ENCODE data around the gene RNF227.

The RNF227 gene

DNA sequence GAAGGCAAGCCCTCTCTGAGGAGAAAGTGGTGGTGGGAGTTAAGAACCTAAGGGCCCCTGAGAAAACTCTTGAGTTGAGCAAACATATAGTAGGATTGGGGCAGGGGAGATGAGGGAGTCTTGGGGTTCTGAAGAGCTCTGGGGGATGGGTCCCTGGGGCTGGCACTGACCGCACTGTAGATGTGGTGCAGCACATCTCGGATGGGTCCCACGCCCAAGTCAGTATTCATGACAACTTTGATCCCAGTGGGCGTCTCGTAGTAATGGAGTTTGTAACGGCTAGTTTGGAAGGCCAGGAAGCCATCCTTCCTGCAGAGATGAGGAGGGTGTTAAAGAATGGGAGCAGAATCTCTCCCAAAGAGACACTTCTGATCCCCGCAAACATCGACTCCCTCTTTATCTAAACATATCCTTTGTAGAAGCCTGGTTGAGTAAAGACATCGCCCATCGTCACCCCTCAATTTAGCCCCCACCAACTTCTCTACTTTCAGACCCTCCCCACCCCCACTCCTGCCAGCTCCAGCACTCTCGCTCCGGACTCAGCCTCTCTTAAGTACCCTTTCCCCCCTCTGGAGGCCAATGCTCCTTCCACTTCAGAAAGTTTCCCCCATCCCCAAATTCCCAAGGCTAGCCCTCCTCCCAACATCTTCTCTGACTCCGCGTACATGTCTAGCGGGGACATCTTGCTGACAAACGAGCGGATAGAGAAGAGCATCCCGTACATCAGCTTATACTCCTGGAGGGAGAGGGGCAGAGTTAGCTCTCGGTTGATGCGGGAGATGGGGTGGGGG, 14.9 kb upstream of the RNF227 start:
- no peak for DNase-seq (ENCODE audit: low spot score)

DNA sequence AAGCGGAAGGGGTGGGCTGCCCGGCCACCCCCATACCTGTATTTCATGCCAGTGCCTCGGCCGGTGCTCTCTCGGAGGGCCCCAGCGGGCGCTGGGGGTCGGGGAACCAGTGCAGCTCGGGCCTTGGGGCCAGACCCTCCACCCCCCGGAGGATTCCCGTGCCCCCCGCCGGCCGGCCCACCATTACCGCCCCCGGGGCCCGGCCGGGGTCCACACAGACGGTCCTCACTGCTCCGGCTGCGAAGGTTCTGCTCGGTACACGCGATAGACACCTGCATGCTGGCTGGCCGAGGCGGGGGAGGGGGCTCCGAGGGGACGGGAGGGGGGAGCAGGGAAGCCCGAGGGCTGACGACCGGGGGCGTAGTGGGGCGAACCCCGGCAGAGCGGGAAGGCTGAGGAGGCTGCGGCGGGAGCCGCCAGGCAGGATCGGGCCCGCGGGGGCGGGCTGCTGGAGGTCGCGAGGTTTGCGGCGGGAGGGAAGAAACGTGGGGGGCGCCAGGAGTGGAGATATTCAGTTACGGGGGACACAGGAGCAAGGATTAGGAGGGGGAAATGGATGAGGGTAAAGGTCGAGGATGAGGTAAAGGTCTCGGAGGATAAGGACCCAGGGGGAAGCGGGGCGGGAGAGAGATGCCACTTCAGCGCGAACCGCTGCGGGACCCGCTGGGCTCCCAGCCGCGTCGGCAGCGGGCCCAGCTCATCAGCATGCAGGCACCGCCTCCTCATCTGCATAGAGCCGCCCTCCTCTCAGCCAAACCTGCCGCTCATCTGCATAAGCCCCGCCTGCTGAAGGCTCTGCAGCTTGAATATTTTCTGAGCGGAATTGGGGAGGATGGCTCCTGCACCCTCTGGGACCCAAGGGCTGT, 13.3 kb upstream of the RNF227 start, which contains the start of gene KCNAB3:
TSS of gene KCNAB3 (minus strand) at position 699 of the 866 bp plus-strand sequence. CDS start at position 278, 421 bp downstream.
- DNase-seq (ENCODE audit: low spot score): peak; percentile 88

DNA sequence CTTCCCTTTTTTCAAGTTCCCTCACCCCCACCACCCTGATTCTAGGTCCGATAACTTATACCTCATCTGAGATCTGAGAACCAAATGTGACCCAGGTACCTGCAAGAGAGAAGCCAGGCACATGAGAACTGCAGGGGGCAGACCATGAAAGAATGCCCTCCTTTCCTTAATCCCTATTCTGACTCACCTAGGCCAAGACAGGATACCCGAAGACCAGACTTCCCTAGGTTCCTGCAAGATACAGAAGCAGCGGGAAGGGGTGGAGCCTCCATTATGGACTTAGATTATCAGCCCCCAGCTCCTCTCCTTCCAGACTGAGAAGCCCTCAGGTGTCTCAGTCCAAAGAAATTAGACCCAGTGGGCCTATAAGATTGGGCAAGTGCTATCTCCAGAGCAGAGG, 11.5 kb upstream of the RNF227 start:
- no peak for DNase-seq (ENCODE audit: low spot score)

DNA sequence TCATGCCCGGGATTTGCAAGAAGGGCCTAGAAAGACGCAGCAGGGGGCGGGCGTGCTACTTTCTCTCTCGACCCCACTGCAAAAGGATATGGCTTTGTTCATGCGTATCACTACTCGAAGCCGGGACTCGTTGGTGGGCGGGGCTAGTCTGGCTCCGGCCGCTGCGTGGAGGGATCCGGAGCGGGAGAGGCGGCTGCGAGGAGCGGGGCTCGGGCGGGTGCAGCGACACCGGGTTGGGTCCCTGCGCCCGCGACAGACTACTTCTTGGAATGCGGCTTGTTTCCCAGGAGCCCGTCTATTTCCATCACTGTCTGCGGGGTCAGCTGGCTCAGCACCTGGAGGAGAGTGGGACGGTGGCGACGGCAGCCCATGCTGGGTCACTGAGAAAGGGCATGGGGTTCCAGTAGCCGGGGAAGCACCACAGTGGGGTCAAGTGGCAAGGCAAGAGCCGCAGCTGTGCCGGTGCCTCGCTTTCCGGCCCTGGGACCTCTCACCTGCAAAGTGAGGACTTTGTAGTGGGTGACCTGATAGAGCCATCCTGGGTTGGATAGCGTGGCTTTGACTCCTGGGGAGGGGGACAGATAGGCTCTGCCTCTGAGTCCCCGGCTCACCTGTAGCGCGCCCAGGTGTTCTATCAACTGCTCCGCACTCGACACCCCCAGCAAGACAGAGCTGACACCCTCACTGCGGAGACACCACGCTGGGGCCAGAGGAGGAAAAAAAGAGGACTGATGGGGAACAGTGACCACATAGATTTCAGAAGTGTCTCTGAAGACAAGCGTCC, 6.9 kb upstream of the RNF227 start:
- peak; percentile 89 for DNase-seq (ENCODE audit: low spot score)

DNA sequence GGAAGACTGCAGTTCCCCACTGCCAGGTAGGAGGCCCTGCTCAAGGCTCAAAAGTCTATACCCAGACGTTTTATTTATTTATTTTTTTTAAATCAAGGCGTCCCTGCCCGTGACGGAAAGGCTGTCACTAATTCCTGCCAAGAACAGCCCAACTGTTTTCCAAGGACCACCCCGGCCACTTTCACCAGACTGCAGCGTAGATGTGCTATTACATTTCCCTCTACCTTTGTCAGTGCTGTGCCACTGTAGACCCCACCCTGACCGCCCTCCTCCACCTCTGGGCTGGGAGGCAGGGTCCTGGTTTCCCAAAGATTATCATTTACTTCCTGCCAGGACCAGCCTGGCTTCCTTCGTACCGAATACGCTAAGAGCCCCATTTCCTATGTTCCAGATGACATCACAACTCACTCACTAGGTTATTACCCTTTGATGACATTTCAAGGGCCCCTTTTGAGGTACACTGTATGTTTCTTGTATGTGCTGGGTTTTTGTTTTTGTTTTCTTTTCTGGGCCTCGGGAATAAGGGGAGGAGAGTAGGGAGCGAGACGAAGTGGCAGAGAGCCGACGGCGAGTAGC, 6.3 kb upstream of the RNF227 start:
- no peak for DNase-seq (ENCODE audit: low spot score)

DNA sequence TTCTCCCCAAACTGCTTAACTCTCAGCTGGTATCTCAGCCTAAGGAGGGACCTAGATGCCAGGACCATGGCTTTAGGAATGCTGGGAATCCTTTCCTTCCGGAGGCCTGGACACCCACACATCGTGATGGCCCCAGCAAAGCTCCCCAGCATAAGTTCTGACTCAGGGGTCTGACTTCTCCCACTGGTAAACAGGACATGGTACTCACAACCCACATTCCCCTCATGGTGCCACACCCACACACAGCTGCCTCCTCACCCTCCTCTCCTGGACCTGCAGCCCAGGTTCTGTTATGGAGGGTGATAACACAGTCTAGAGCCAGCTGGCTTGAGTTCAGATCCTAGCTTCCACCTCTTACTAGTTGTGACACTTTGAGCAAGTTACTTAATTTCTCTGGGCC, 719 bp upstream of the RNF227 start:
- peak; percentile 55 for DNase-seq (ENCODE audit: low spot score)

DNA sequence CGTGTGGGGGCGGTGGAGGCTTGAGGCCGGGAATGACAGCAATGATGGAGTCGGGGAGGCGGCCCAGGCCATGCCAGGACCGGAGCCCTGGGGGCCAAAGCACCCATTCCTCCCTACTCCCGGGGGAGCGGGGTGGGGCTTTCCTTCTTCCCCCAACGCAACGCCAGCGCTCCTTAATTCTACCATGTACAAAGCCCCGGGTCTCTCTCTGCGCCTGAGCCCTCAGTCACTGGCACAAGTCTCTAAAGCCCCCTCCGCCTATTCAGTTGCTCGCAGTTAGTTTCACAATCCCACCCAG, 245 bp upstream of the RNF227 start:
- no peak for DNase-seq (ENCODE audit: low spot score)

DNA sequence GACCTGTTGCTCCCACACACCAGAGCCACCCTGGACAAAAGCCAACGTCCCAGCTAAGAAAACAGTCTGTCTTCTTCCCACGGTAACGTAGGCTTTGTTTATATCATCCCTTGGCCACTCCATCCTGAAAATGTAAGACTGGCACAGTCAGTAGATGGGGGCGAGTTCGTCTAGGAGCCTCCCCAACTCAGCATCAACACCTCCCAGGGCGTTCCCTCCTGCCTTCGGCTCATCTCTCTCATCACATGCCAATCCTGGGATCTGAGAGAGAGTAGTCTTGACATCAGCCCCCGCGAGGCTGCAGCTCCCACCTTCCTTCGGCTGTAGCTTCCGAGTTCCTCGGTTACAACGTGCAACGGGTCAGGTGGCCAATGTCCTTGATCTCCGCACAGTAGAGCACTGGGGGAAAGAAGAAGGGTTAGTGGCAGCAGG, 894 bp downstream of the RNF227 start:
- peak; percentile 28 for DNase-seq (ENCODE audit: low spot score)

DNA sequence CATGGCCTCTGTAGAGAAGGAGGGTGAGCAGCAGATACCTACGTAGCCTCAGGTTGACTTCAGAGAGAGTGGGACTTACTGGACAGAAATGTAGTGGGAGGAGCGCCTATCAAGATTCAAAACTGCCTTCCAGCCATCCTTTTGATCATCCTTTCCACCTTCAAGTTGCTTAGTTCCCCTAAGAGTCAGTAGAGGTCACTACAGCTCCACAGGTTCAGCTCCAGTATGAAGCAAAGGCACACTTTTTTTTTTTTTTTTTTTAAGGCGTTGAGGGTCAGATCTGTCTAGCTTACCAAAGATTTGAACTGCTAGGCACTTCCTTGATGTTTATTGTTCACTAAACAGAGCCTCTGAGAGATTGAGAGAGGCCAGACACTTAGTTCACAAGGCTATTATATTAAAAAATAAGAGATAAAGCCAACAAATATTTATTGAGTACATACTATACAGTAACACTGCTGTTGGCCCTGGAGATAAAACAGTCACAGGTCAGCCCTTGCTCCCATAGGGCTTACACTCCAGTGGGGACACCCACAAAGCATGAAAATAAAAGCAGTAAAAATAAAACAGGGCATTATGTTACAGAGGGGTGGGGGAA, 3.1 kb downstream of the RNF227 start:
- DNase-seq (ENCODE audit: low spot score): peak; percentile 74

DNA sequence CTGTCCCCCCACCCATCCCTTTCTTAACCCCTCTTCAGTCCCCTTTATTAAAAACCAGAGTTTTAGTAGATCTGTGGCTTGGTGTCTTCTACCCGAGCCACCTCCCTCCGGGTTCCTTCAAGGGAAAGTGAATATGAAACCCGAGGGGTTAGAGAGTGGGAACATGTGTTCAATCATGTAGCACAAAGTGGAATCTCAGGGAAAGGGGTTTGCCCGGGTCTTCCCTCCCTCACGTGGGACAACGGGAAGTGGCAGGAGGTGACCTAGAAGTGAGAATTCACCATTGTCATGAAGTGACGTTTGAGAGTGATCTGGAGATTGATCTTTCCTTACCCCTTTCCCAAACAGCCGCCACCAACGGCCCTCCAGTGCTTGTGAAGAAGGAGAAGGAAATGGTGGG, 5.0 kb downstream of the RNF227 start:
- DNase-seq (ENCODE audit: low spot score): no peak

DNA sequence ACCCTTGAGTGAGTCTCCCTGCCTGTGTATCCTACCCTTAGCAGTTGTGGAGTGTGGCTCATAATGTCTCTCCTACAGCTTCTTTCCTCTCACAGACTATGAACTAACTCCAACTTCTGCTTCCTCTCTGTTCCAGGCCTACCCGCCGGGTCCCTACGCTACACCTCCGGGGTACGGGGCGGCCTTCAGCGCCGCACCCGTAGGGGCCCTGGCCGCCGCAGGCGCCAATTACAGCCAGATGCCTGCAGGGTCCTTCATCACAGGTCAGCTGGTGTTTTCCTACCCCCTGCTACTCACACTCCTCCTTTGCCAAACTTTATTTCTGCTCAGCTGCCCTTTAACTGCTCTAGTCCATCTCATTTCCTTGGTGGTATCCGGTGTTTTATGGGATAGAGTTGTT, 5.4 kb downstream of the RNF227 start:
- DNase-seq (ENCODE audit: low spot score): no peak

DNA sequence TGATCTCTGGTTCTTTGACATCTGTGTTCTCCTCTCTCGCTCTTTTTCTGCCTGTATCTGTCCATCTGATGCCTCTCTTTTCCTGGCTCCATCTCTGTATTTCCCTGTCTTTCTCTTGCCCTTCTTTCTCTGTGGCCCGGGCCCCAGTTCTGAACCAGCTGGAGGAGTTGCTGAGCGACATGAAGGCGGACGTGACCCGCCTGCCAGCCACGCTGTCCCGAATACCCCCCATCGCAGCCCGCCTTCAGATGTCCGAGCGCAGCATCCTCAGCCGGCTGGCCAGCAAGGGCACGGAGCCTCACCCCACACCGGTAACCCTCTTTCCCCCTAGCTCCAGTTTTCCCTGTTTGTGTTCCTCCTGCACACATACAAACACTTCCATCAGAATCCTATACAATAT, 5.8 kb downstream of the RNF227 start:
- no peak for DNase-seq (ENCODE audit: low spot score)

DNA sequence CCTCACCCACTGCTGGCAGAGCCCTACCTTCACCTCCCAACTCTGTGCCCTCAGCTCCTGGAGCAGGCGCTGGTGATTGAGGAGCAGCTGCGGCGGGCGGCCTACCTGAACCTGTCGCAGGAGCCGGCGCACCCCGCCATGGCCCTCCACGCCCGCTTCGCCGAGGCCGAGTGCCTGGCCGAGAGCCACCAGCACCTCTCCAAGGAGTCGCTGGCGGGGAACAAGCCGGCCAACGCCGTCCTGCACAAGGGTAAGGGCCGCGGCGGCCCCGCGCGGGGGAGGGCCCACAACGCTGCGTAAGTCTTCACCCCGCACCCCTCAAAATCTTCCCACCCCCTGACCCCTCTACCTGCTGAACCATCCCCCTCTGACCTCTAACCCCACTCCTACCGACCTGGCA, 7.0 kb downstream of the RNF227 start:
- DNase-seq (ENCODE audit: low spot score): no peak

DNA sequence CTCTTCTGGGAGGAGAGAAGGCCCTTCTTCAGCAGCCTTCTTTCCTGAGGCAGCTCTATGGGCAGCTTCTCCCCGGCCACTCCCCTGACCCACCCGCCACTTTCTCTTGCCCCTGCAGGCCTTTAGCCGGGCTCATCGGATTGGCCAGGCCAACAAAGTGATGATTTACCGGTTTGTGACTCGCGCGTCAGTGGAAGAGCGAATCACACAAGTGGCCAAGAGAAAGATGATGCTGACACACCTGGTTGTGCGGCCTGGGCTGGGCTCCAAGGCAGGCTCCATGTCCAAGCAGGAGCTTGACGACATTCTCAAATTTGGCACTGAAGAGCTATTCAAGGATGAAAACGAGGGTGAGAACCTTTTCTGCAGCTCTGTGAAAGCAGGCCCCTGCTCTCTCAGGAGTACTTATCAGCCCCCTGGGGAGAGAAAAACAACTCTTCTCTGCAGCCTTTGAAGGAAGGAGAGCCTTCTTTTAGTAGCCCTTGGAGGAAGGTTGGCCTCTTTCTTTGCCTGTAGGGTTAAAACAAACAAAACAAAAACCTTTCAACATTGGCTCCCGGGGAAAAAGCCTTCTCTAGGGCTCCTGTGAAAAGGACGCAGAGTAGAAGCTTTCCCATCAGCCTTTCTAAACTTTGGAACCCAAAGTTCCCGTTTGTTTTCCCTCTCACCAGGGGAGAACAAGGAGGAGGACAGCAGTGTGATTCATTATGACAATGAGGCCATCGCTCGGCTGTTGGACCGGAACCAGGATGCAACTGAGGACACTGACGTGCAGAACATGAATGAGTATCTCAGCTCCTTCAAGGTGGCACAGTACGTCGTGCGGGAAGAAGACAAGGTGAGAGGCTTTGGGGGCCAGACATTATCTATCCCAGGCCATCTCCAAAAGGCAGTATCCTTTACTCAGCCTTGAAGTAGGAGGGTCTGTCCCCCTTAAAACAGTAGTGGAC, 12.7 kb downstream of the RNF227 start:
- no peak for DNase-seq (ENCODE audit: low spot score)

DNA sequence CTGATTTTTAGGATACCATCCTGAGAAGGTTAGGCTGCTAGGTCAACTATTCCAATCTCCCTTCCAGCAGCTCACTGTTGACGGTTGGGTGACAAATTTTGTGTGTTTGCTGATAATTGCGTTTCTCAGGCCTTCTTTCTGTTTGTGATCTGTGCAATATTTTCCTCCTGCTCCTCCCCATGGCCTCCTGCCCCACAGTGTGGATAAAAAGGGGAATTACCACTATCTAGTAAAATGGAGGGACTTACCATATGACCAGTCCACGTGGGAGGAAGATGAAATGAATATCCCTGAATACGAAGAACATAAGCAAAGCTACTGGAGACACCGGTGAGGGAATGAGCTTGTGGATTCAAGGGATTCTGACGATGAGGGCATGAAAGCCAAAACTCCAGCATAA, 18.3 kb downstream of the RNF227 start:
- peak; percentile 62 for DNase-seq (ENCODE audit: low spot score)

DNA sequence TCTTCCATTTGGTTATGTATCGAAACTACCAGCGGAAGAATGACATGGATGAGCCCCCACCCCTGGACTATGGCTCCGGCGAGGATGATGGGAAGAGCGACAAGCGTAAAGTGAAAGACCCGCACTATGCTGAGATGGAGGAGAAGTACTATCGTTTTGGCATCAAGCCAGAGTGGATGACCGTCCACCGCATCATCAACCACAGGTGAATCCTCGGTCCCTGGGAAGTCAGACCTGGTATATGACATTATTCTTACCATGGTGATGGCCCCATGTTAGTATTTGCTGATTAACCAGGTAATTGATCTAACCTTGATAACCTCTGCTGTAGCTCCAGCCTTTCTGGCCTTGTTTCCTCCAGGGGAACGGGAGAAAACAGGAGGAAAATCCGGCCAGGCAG, 19.0 kb downstream of the RNF227 start:
- no peak for DNase-seq (ENCODE audit: low spot score)

DNA sequence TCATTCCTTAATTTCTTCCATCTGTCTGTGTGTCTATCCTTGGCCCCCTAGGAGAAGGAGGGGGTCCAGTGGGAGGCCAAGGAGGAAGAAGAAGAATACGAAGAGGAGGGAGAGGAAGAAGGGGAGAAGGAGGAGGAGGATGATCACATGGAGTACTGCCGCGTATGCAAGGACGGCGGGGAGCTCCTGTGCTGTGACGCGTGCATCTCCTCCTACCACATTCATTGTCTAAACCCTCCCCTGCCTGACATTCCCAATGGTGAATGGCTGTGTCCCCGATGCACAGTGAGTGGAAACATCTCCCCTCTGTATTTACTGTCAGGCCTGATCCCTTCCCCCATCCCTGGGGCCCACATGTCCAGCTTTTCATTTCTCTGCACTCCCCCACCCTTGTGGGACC, 21.2 kb downstream of the RNF227 start:
- no peak for DNase-seq (ENCODE audit: low spot score)

DNA sequence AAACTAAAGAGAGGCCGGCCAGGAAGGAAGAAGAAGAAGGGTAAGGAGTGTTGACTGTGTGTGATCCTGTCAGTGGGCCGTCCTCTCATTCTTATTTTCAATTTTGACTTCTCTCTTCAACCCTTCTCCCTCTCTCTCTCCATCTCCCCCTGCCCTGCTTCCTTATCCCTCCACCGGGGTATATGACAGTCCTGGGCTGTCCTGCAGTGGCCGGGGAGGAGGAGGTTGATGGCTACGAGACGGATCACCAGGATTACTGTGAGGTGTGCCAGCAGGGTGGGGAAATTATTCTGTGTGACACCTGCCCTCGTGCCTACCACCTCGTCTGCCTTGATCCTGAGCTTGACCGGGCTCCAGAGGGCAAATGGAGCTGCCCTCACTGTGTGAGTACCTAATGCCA, 21.9 kb downstream of the RNF227 start:
- no peak for DNase-seq (ENCODE audit: low spot score)

DNA sequence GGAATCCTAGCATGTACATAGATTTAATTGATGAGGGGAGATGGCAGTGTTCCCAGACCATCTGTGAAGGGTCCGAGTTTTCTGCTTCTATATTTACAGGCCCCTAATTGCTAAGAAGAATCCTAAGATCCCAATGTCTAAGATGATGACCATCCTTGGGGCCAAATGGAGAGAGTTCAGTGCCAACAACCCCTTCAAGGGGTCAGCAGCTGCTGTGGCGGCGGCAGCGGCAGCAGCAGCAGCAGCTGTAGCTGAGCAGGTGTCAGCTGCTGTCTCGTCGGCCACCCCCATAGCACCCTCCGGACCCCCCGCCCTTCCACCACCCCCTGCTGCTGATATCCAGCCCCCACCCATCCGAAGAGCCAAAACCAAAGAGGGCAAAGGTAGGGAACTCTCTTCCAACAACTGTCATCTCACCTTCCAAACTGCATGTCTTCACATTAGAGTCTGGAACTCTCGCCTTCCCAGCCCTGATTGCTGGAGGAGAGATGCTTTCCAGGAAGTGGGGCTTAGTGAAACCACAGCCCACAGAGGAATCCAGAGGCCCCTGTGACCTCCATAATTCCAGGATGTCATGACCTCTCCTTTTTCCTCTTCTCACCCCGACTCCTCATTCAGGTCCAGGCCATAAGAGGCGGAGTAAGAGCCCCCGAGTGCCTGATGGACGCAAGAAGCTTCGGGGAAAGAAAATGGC, 22.8 kb downstream of the RNF227 start:
- DNase-seq (ENCODE audit: low spot score): no peak
